CD4-positive, alpha-beta T cell (primary cell): ENCODE measurements around the gene QSOX1. TPM values are rescaled to one million over a fixed set of nuclear protein-coding genes. Genes with fewer than 3 reads are reported as not detected.

Experiments used
- ATAC-seq: fragments of 200-7000 bp; cut with Tn5 transposase; one replicate; pipeline ENCODE4 v1.10.0; 2022; ENCODE audit warnings: mild to moderate bottlenecking; ENCODE audit not compliant: poor library complexity
- CTCF ChIA-PET: fragments of 350-600 bp; sonication (Branson Sonifier 250); formaldehyde crosslinking; loops from one replicate; lab custom pipeline; 2021; ENCODE audit warnings: antibody characterized with exemption, inconsistent platforms; lab: Charles Lee
- POLR2A ChIA-PET: fragments of 350-600 bp; sonication (Branson Sonifier 250); formaldehyde crosslinking; loops from one replicate; lab custom pipeline; 2021; ENCODE audit warnings: antibody characterized with exemption, inconsistent platforms; lab: Charles Lee
- DNase-seq, 14 experiments: peaks; one replicate each; pipeline ENCODE4 v3.0.0-alpha.2; 2013 to 2020; ENCODE audit warnings: mixed read lengths in 2 of 14
- H3K27ac ChIP-seq, 2 donors: one replicate each; pipeline versions ENCODE4 v1.5.1 to v1.7.0; 2013; ENCODE audit warnings: low read length in 2 of 2, low read depth in 1 of 2, mild to moderate bottlenecking in 1 of 2
- H3K27me3 ChIP-seq, 2 experiments: 1 replicate in 1 of 2; 2 replicates in 1 of 2; pipeline versions ENCODE4 v1.6.1 to v1.7.0; 2013; ENCODE audit warnings: low read length in 2 of 2, control low read depth in 1 of 2, mild to moderate bottlenecking in 1 of 2, moderate library complexity in 1 of 2; ENCODE audit not compliant: insufficient read depth in 2 of 2, control insufficient read depth in 1 of 2
- H3K36me3 ChIP-seq: one replicate; pipeline ENCODE4 v1.6.1; 2013; ENCODE audit warnings: low read length, control low read depth; ENCODE audit not compliant: insufficient read depth
- H3K4me1 ChIP-seq: one replicate; pipeline ENCODE4 v1.6.1; 2013; ENCODE audit warnings: low read length, control low read depth; ENCODE audit not compliant: insufficient read depth
- H3K4me3 ChIP-seq: one replicate; pipeline ENCODE4 v1.5.1; 2013; ENCODE audit warnings: mild to moderate bottlenecking, low read length, moderate library complexity
- H3K9me3 ChIP-seq, 2 experiments: 1 replicate in 1 of 2; 2 replicates in 1 of 2; pipeline versions ENCODE4 v1.6.1 to v1.7.0; 2013; ENCODE audit warnings: low read length in 2 of 2, mild to moderate bottlenecking in 2 of 2, control low read depth in 1 of 2, moderate library complexity in 1 of 2; ENCODE audit not compliant: control insufficient read depth in 1 of 2, insufficient read depth in 1 of 2
- H3K27ac Mint-ChIP-seq: one replicate; pipeline ENCODE4 v1.8.0; 2020; ENCODE audit warnings: mixed read lengths
- H3K27me3 Mint-ChIP-seq: one replicate; pipeline ENCODE4 v1.8.0; 2021; ENCODE audit warnings: mixed read lengths
- H3K36me3 Mint-ChIP-seq: one replicate; pipeline ENCODE4 v1.8.0; 2021; ENCODE audit warnings: low read depth, mixed read lengths
- H3K4me1 Mint-ChIP-seq: one replicate; pipeline ENCODE4 v1.8.0; 2021; ENCODE audit warnings: low read depth, mixed read lengths
- H3K4me3 Mint-ChIP-seq: one replicate; pipeline ENCODE4 v1.8.0; 2020; ENCODE audit warnings: mild to moderate bottlenecking, mixed read lengths
- H3K9me3 Mint-ChIP-seq: one replicate; pipeline ENCODE4 v1.8.0; 2020; ENCODE audit warnings: mixed read lengths
- intact Hi-C, 2 experiments: fragments of 100-400 bp; cut with DNase I in 1 of 2; cut with micrococcal nuclease in 1 of 2; formaldehyde crosslinking; loops; one replicate each; pipeline versions ENCODE4 v1.15.1 to v1.9.0; 2023 to 2025; cut with DNase I, micrococcal nuclease
- total RNA-seq, 174 experiments: library from RNA in 2 of 174; stranded (reverse) in 2 of 174; gene quantifications; one replicate each; pipeline ENCODE4 v1.2.3 and lab custom pipeline; 2021 to 2026
- TF ChIP-seq, protein P1 (sequence below): fragments of 200-600 bp; IDR thresholded peaks from one replicate; pipeline ENCODE4 v1.8.0; 2022; ENCODE audit warnings: antibody characterized with exemption, mild to moderate bottlenecking

QSOX1 gene
- total RNA-seq, 2 experiments from 2014 or later: 13.7 to 14.3 TPM

GRCh38 chr1:180160357-180160756 lies 5.7 kb downstream of the QSOX1 start:
- no peak overlapping the region for H3K27ac ChIP-seq
- ATAC-seq (no peak), DNase-seq (no peak)
- peaks cover 10% of the 10 kb centered on the region for H3K36me3 Mint-ChIP-seq
- peaks cover 15% of the 10 kb centered on the region for H3K4me1 ChIP-seq
- no peaks in the 10 kb centered on the region for H3K27me3 Mint-ChIP-seq
- ChIA-PET POLR2A (no interaction called here), CTCF (no interaction called here)
- no peaks in the 10 kb centered on the region for H3K27me3 ChIP-seq
- no peaks in the 10 kb centered on the region for H3K9me3 ChIP-seq
- H3K4me3 ChIP-seq: no peak overlapping the region
- H3K4me1 Mint-ChIP-seq: peaks cover 36% of the 10 kb centered on the region
- no peaks in the 10 kb centered on the region for H3K36me3 ChIP-seq
- TF ChIP-seq, protein P1, sequence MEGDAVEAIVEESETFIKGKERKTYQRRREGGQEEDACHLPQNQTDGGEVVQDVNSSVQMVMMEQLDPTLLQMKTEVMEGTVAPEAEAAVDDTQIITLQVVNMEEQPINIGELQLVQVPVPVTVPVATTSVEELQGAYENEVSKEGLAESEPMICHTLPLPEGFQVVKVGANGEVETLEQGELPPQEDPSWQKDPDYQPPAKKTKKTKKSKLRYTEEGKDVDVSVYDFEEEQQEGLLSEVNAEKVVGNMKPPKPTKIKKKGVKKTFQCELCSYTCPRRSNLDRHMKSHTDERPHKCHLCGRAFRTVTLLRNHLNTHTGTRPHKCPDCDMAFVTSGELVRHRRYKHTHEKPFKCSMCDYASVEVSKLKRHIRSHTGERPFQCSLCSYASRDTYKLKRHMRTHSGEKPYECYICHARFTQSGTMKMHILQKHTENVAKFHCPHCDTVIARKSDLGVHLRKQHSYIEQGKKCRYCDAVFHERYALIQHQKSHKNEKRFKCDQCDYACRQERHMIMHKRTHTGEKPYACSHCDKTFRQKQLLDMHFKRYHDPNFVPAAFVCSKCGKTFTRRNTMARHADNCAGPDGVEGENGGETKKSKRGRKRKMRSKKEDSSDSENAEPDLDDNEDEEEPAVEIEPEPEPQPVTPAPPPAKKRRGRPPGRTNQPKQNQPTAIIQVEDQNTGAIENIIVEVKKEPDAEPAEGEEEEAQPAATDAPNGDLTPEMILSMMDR: no peak
- intact Hi-C loops: no loop called here
- H3K27ac Mint-ChIP-seq: no peak overlapping the region
- H3K4me3 Mint-ChIP-seq: no peak overlapping the region
- H3K9me3 Mint-ChIP-seq: no peaks in the 10 kb centered on the region

GRCh38 chr1:180163041-180163440 lies 8.4 kb downstream of the QSOX1 start:
- H3K27ac ChIP-seq: no peak overlapping the region
- no peaks in the 10 kb centered on the region for H3K27me3 ChIP-seq
- Mint-ChIP-seq H3K27me3 (no peaks in the 10 kb centered on the region), H3K4me3 (no peak overlapping the region), H3K27ac (no peak overlapping the region), H3K36me3 (peaks cover 7% of the 10 kb centered on the region), H3K4me1 (peaks cover 14% of the 10 kb centered on the region), H3K9me3 (no peaks in the 10 kb centered on the region)
- TF ChIP-seq, protein P1: no peak
- intact Hi-C loops: no loop called here
- ChIA-PET CTCF (no interaction called here), POLR2A (no interaction called here)
- no peaks in the 10 kb centered on the region for H3K9me3 ChIP-seq
- peaks cover 3% of the 10 kb centered on the region for H3K4me1 ChIP-seq
- DNase-seq: no peak
- no peak overlapping the region for H3K4me3 ChIP-seq
- peaks cover 18% of the 10 kb centered on the region for H3K36me3 ChIP-seq
- ATAC-seq: no peak

DNA sequence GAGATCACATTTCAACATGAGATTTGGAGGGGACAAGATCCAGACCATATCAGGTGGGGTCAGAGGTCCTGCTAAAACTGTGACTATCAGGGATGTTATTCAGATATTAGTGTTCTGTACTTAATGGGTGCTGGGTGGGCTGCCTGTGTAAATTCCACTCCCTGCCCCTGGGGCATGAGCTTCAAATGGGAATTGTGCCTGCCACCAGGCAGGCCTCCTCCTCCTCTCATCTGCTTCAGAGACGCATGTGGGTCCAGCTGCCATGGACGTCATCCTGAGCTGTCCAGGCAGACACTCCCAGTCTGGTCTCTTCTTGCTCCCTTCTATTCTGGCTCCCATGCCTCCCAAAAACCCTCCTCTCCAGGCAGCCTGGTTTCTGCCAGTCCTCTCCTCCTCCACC lies 10.4 kb downstream of the QSOX1 start:
- peaks cover 4% of the 10 kb centered on the region for H3K4me1 Mint-ChIP-seq
- ChIA-PET CTCF (no interaction called here), POLR2A (no interaction called here)
- Histone ChIP-seq H3K36me3 (peaks cover 22% of the 10 kb centered on the region), H3K4me3 (no peak overlapping the region), H3K27me3 (no peaks in the 10 kb centered on the region), H3K9me3 (no peaks in the 10 kb centered on the region), H3K4me1 (no peaks in the 10 kb centered on the region), H3K27ac (no peak overlapping the region)
- ATAC-seq (no peak), DNase-seq (no peak)
- H3K27me3 Mint-ChIP-seq: no peaks in the 10 kb centered on the region
- H3K9me3 Mint-ChIP-seq: no peaks in the 10 kb centered on the region
- no peak overlapping the region for H3K27ac Mint-ChIP-seq
- intact Hi-C loops: no loop called here
- peaks cover 11% of the 10 kb centered on the region for H3K36me3 Mint-ChIP-seq
- TF ChIP-seq, protein P1: no peak
- H3K4me3 Mint-ChIP-seq: no peak overlapping the region
